ENCODE results near the gene KIAA0930. TPM values are rescaled to one million over a fixed set of nuclear protein-coding genes. Genes with fewer than 3 reads are reported as not detected.

KIAA0930 gene
- total RNA-seq, 3 donors from 2014 or later (not counting 1 experiment from before 2014, with no cell fraction given), result 32.6 to 39.1 (median 38.4) TPM

- H3K27ac ChIP-seq (ENCODE audit: low read length), result peak within 1 kb of the TSS; percentile 78
- no peaks in the 10 kb centered on the region for H3K9me3 ChIP-seq (ENCODE audit: control insufficient read depth, insufficient read depth, low read length)
- ATAC-seq, result peak; percentile 88 to 93 (median 89)
- H3K36me3 ChIP-seq (ENCODE audit: control insufficient read depth, insufficient read depth, low read length), result peaks cover 7% of the 10 kb centered on the region
- intact Hi-C loops (cut with micrococcal nuclease), result loop anchor here (10.0 kb wide), 1 partner anchor 71 kb away; no protein-coding TSS in a partner anchor
- Mint-ChIP-seq H3K9me3 (no peaks in the 10 kb centered on the region), H3K4me3 (peak within 1 kb of the TSS; percentile 96), H3K4me1 (peaks cover 47 to 51% of the 10 kb centered on the region in 2 donors), H3K27me3 (ENCODE audit: low read depth in 2 of 2) (no peaks in the 10 kb centered on the region), H3K36me3 (no peaks in the 10 kb centered on the region), H3K27ac (peak within 1 kb of the TSS; percentile 87 to 91)
- H3K4me3 ChIP-seq (ENCODE audit: low read length), result peak within 1 kb of the TSS; percentile 73
- peak; percentile 95 to 100 for DNase-seq
- TF ChIP-seq CTCF (IDR thresholded peaks at IDR 0.05), result no peak
- H3K4me1 ChIP-seq (ENCODE audit: control insufficient read depth, insufficient read depth, low read length), result peaks cover 27% of the 10 kb centered on the region
- WGBS (ENCODE audit: insufficient coverage), result under 1% methylated on average over 100 of the region's 100 CpGs
- no peaks in the 10 kb centered on the region for H3K27me3 ChIP-seq (ENCODE audit: control insufficient read depth, insufficient read depth, low read length)
Measured at GRCh38 chr22:45163451-45164269, 77.0 kb downstream of the KIAA0930 start, which contains the start of gene NUP50. NUP50 (plus strand) TSS chr22:45163925; CDS start chr22:45168178, 4,253 bp downstream.

GRCh38 chr22:45163099-45163450 is 77.6 kb downstream of the KIAA0930 start:
- peak overlapping the region; percentile 95 for H3K4me3 Mint-ChIP-seq
- H3K4me1 Mint-ChIP-seq, result peaks cover 47 to 48% of the 10 kb centered on the region in 2 donors
- peak overlapping the region; percentile 87 to 91 for H3K27ac Mint-ChIP-seq
- Histone ChIP-seq H3K27me3 (ENCODE audit: control insufficient read depth, insufficient read depth, low read length) (no peaks in the 10 kb centered on the region), H3K9me3 (ENCODE audit: control insufficient read depth, insufficient read depth, low read length) (no peaks in the 10 kb centered on the region), H3K36me3 (ENCODE audit: control insufficient read depth, insufficient read depth, low read length) (peaks cover under 1% of the 10 kb centered on the region), H3K4me1 (ENCODE audit: control insufficient read depth, insufficient read depth, low read length) (peaks cover 29% of the 10 kb centered on the region), H3K27ac (ENCODE audit: low read length) (peak overlapping the region; percentile 78), H3K4me3 (ENCODE audit: low read length) (peak overlapping the region; percentile 73)
- TF ChIP-seq CTCF (IDR thresholded peaks at IDR 0.05), result no peak
- peak in 1 of 2 donors; percentile 56 for DNase-seq
- WGBS (ENCODE audit: insufficient coverage), result 13% methylated on average over 13 of the region's 13 CpGs
- no peaks in the 10 kb centered on the region for H3K9me3 Mint-ChIP-seq
- peak; percentile 13 to 43 (median 25) for ATAC-seq
- intact Hi-C loops (cut with micrococcal nuclease), result loop anchor here (10.0 kb wide), 1 partner anchor 72 kb away; no protein-coding TSS in a partner anchor
- H3K27me3 Mint-ChIP-seq (ENCODE audit: low read depth in 2 of 2), result no peaks in the 10 kb centered on the region
- no peaks in the 10 kb centered on the region for H3K36me3 Mint-ChIP-seq

DNA sequence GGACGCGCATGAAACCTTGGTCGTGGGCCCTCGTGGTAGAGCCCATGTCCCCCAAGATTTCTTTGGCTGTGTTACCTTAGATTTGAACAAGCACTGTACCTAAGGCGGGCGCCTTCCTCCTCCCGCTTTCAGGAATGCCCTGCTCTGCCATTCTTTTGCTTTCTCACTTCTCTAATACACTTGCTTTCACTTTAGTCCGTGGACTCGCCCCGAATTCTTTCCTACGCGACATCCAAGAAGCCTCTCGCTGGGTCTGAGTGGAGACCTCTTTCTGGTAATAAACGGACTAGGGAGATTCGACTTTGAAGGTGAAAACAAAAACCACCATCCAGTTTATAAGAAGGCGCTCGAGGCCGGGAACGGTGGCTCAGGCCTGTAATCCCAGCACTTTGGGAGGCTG is 78.2 kb downstream of the KIAA0930 start:
- H3K27ac Mint-ChIP-seq, result peak overlapping the region; percentile 87 to 91
- ATAC-seq (no peak), DNase-seq (no peak)
- no peaks in the 10 kb centered on the region for H3K36me3 Mint-ChIP-seq
- H3K9me3 ChIP-seq (ENCODE audit: control insufficient read depth, insufficient read depth, low read length), result no peaks in the 10 kb centered on the region
- H3K4me1 Mint-ChIP-seq, result peaks cover 47 to 48% of the 10 kb centered on the region in 2 donors
- intact Hi-C loops (cut with micrococcal nuclease), result loop anchor here (10.0 kb wide), 1 partner anchor 72 kb away; no protein-coding TSS in a partner anchor
- no peak for TF ChIP-seq CTCF (IDR thresholded peaks at IDR 0.05)
- peaks cover 29% of the 10 kb centered on the region for H3K4me1 ChIP-seq (ENCODE audit: control insufficient read depth, insufficient read depth, low read length)
- WGBS (ENCODE audit: insufficient coverage), result 89% methylated on average over 19 of the region's 19 CpGs
- no peaks in the 10 kb centered on the region for H3K27me3 ChIP-seq (ENCODE audit: control insufficient read depth, insufficient read depth, low read length)
- no peak overlapping the region for H3K27ac ChIP-seq (ENCODE audit: low read length)
- H3K9me3 Mint-ChIP-seq, result no peaks in the 10 kb centered on the region
- H3K27me3 Mint-ChIP-seq (ENCODE audit: low read depth in 2 of 2), result no peaks in the 10 kb centered on the region
- H3K4me3 ChIP-seq (ENCODE audit: low read length), result no peak overlapping the region
- H3K36me3 ChIP-seq (ENCODE audit: control insufficient read depth, insufficient read depth, low read length), result peaks cover 3% of the 10 kb centered on the region
- H3K4me3 Mint-ChIP-seq, result peak overlapping the region; percentile 56

Data from natural killer cell (primary cell).